Gastrocnemius medialis (tissue), 4 donors: ENCODE data around the gene SLC22A15. TPM values are rescaled to one million over a fixed set of nuclear protein-coding genes. Genes with fewer than 3 reads are reported as not detected.

Experiments used
- ATAC-seq, 2 donors: fragments of 150-250 bp; one replicate each; pipeline ENCODE4 v1.9.1; 2016
- DNase-seq, 2 donors: peaks; one replicate each; pipeline ENCODE4 v3.0.0-alpha.2; 2019
- H3K27ac ChIP-seq, 4 donors: fragments of 200-600 bp; sonication (generic); 1 replicate in 1 of 4; 2 replicates in 3 of 4; pipeline ENCODE4 v1.5.1; 2016 to 2018; ENCODE audit warnings: mild to moderate bottlenecking in 2 of 4, moderate library complexity in 1 of 4
- H3K27me3 ChIP-seq, 3 donors: fragments of 200-600 bp; sonication (generic) in 2 of 3; 1 replicate in 1 of 3; 2 replicates in 2 of 3; pipeline versions ENCODE4 v1.5.1 to v1.6.0; 2016 to 2019; ENCODE audit warnings: mild to moderate bottlenecking in 1 of 3, moderate library complexity in 1 of 3
- H3K36me3 ChIP-seq, 2 donors: fragments of 200-600 bp; sonication (generic) in 1 of 2; one replicate each; pipeline ENCODE4 v1.5.1; 2017 to 2018
- H3K4me1 ChIP-seq, 2 donors: fragments of 200-600 bp; sonication (generic) in 1 of 2; one replicate each; pipeline ENCODE4 v1.5.1; 2016 to 2017; ENCODE audit warnings: mild to moderate bottlenecking in 2 of 2
- H3K4me3 ChIP-seq, 4 donors: fragments of 200-600 bp; sonication (generic) in 3 of 4; 1 replicate in 1 of 4; 2 replicates in 3 of 4; pipeline ENCODE4 v1.5.1; 2016 to 2019; ENCODE audit warnings: mild to moderate bottlenecking in 2 of 4
- H3K9me3 ChIP-seq, 3 donors: fragments of 200-600 bp; sonication (generic) in 2 of 3; 1 replicate in 1 of 3; 2 replicates in 2 of 3; pipeline ENCODE4 v1.5.1; 2016 to 2019
- POLR2A ChIP-seq, 2 donors: fragments of 450-650 bp; IDR thresholded peaks; one replicate each; pipeline ENCODE4 v1.6.1; 2017; ENCODE audit warnings: antibody characterized with exemption in 2 of 2, mild to moderate bottlenecking in 2 of 2, moderate library complexity in 2 of 2
- in situ Hi-C, 4 donors: fragments of 200-750 bp; cut with MboI; loops; one replicate each; pipeline versions ENCODE4 v1.15.0 to v1.8.0; 2017; ENCODE audit warnings: low sequenced_read_pairs in 4 of 4
- intact Hi-C: fragments of 100-400 bp; cut with DNase I; formaldehyde crosslinking; loops from one replicate; pipeline ENCODE4 v1.15.1; 2023; ENCODE audit warnings: low total_unique reads
- total RNA-seq, 4 donors: library from RNA; depleted of rRNA; stranded (reverse); fragments of >200 nt; gene quantifications; one replicate each; pipeline versions ENCODE4 v1.1.0 to v1.2.3, GENCODE V29; 2016
- TF ChIP-seq, protein P1 (sequence below), 5 experiments: fragments of 450-650 bp in 3 of 5; fragments of 200-600 bp in 2 of 5; sonication (generic) in 2 of 5; IDR thresholded peaks in 4 of 5; conservative IDR thresholded peaks in 1 of 5; 1 replicate in 4 of 5; 2 replicates in 1 of 5; pipeline ENCODE4 v1.5.1; 2016 to 2019; ENCODE audit warnings: antibody characterized with exemption in 5 of 5, mild to moderate bottlenecking in 3 of 5, moderate library complexity in 3 of 5

SLC22A15 gene
- total RNA-seq, 4 donors from 2014 or later = 0.15 to 0.62 (median 0.41) TPM

DNA sequence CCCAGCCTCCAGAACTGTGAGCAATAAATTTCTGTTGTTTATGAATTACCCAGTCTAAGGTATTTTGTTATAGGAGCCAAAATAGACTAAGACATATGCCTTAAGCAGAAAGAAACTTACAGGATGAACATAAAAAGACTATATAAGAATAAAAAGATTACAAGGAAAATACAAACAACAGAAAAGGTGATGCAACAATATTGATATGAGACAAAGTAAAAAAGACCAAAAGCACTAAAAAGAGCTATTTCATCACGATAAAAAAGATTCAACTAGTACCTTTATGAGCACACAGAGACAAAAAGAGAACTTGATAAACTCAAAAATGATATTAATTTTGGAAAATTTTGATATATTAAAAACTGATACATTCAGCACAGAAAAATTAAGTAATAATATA lies 3.2 kb upstream of the SLC22A15 start:
- DNase-seq = no peak
- ATAC-seq = no peak
- H3K4me1 ChIP-seq = no peaks in the 10 kb centered on the region
- H3K4me3 ChIP-seq = no peak overlapping the region
- H3K9me3 ChIP-seq = no peaks in the 10 kb centered on the region
- TF ChIP-seq POLR2A (IDR thresholded peaks at IDR 0.05) = no peak
- TF ChIP-seq, protein P1, sequence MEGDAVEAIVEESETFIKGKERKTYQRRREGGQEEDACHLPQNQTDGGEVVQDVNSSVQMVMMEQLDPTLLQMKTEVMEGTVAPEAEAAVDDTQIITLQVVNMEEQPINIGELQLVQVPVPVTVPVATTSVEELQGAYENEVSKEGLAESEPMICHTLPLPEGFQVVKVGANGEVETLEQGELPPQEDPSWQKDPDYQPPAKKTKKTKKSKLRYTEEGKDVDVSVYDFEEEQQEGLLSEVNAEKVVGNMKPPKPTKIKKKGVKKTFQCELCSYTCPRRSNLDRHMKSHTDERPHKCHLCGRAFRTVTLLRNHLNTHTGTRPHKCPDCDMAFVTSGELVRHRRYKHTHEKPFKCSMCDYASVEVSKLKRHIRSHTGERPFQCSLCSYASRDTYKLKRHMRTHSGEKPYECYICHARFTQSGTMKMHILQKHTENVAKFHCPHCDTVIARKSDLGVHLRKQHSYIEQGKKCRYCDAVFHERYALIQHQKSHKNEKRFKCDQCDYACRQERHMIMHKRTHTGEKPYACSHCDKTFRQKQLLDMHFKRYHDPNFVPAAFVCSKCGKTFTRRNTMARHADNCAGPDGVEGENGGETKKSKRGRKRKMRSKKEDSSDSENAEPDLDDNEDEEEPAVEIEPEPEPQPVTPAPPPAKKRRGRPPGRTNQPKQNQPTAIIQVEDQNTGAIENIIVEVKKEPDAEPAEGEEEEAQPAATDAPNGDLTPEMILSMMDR (IDR thresholded peaks at IDR 0.05 in 4 of 5, conservative IDR thresholded peaks at IDR 0.05 in 1 of 5) = no peak
- H3K27ac ChIP-seq = no peak overlapping the region
- intact Hi-C loops = no loop called here
- in situ Hi-C loops = no loop called here
- peaks cover 15 to 32% (median 16%) of the 10 kb centered on the region in 3 donors for H3K27me3 ChIP-seq
- no peaks in the 10 kb centered on the region for H3K36me3 ChIP-seq

DNA sequence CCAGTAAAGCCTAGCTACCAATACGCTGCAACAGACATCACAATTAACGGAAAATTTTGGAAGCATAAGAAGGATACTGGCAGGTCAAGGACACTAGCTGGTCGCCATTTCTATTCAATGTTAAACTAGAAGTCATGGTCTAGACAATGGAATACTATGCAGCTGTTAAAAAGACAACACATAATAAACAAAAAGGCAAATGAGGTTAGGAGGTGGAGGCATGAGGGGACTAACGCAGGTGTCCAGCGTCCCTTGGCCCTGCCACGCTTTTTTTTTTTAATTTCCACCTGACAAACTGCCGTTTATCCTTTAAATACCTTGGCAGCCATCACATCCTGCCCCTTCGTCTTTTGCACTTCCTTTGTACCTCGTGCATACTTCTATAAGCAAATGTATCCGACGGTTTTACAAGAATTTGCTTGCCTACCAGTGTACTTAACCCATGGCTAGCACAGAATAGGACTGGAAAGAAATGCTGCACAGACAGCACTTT lies 698 bp upstream of the SLC22A15 start:
- ATAC-seq (no peak), DNase-seq (no peak)
- in situ Hi-C loops = loop anchor here in 1 of 4 donors (25.0 kb wide), 1 partner anchor 163 kb away; no protein-coding TSS in a partner anchor
- intact Hi-C loops = no loop called here
- no peaks in the 10 kb centered on the region for H3K36me3 ChIP-seq
- H3K4me1 ChIP-seq = no peaks in the 10 kb centered on the region
- TF ChIP-seq, protein P1 (IDR thresholded peaks at IDR 0.05 in 4 of 5, conservative IDR thresholded peaks at IDR 0.05 in 1 of 5) = no peak
- TF ChIP-seq POLR2A (IDR thresholded peaks at IDR 0.05) = no peak
- peaks cover 15 to 34% (median 16%) of the 10 kb centered on the region in 3 donors for H3K27me3 ChIP-seq
- no peaks in the 10 kb centered on the region for H3K9me3 ChIP-seq
- peak overlapping the region; percentile 45 to 53 (median 48) for H3K4me3 ChIP-seq
- peak overlapping the region in 3 of 4 donors; percentile 18 to 38 (median 21) for H3K27ac ChIP-seq

DNA sequence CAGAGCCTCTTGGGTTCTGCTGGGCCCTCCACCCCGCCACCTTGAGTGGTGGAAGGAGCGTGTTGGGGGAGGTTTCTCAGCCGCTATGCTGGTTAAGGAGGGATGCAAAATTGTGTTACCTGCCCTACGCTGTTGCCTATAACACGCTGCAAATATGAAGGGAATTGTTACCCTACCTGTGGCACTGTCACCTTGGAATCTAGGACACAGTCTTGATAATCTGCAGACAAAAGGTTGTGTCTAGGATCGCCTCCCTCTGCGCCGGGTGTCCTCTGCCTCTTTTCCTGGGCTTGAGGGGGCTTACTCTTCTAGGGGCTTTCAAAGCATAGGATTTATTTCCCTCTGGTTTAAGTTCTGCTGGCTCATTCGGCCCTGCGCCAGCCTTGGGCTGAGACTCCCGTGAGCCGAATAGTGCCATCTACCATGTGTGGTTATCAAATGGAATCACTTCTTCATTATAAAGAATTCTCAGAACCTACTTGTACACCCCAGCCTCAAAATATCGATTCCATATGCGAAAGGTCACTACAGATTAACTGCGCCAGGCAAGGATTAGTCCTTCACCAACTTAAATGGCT lies 697 bp downstream of the SLC22A15 start:
- Histone ChIP-seq H3K27me3 (peaks cover 14 to 31% (median 15%) of the 10 kb centered on the region in 3 donors), H3K4me1 (no peaks in the 10 kb centered on the region), H3K36me3 (no peaks in the 10 kb centered on the region), H3K27ac (peak overlapping the region in 3 of 4 donors; percentile 6 to 25 (median 18)), H3K9me3 (no peaks in the 10 kb centered on the region), H3K4me3 (peak overlapping the region; percentile 36 to 46 (median 45))
- in situ Hi-C loops (loop anchor here in 1 of 4 donors (25.0 kb wide), 1 partner anchor 165 kb away; no protein-coding TSS in a partner anchor), intact Hi-C loops (no loop called here)
- TF ChIP-seq, protein P1 (IDR thresholded peaks at IDR 0.05 in 4 of 5, conservative IDR thresholded peaks at IDR 0.05 in 1 of 5) = no peak
- no peak for TF ChIP-seq POLR2A (IDR thresholded peaks at IDR 0.05)
- no peak for ATAC-seq
- no peak for DNase-seq

DNA sequence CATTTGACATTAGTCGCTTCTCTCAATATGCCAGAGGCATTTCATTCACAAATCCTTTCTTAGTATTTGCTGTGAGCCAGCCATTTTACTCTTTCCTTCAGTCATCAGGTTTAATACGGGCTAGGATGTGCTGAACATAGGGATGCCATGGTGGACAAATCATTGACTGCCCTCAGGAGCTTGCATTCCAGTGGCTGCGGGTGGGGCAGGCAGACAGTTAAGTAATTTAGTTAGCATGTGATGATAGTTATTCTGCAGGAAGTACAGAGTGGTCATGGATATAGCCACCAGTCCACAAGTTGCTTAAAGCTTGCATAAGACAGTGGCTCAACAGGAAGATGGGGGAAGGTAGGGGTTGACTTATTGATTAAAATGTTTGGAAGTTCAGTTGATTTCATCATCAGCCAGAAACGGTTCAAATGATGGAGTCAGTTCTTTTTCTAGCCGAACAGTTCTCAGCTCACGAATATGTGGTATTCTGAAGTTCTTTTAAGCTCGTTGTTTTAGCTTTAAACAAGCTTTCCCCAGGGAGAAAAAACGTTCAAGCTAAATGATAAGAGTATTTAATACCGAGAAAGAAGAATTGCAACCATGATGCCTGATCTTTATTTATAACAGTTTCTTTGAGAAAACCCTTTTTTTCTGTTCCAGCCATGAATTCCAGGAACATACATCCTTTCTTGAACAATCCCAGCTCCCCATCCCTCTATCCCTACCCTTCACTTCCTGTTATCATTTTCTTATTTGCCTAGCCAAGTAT lies 1.4 kb downstream of the SLC22A15 start:
- DNase-seq (peak in 1 of 2 donors; percentile 18), ATAC-seq (no peak)
- in situ Hi-C loops = loop anchor here in 1 of 4 donors (25.0 kb wide), 1 partner anchor 165 kb away; no protein-coding TSS in a partner anchor

More for the DNA sequence above, 1.4 kb downstream of the SLC22A15 start:
- Histone ChIP-seq H3K4me1 (no peaks in the 10 kb centered on the region), H3K9me3 (no peaks in the 10 kb centered on the region), H3K27me3 (peaks cover 14 to 31% (median 15%) of the 10 kb centered on the region in 3 donors), H3K4me3 (peak overlapping the region in 2 of 4 donors; percentile 36 to 46), H3K36me3 (no peaks in the 10 kb centered on the region), H3K27ac (peak overlapping the region in 3 of 4 donors; percentile 6 to 25 (median 18))
- TF ChIP-seq, protein P1 (IDR thresholded peaks at IDR 0.05 in 4 of 5, conservative IDR thresholded peaks at IDR 0.05 in 1 of 5) = no peak
- no peak for TF ChIP-seq POLR2A (IDR thresholded peaks at IDR 0.05)
- intact Hi-C loops = no loop called here
